H1 (cell line): Measurements from ENCODE around the gene HNRNPH3. TPM values are rescaled to one million over a fixed set of nuclear protein-coding genes. Genes with fewer than 3 reads are reported as not detected.

Experiments used
- CTCF ChIA-PET: fragments of 300-600 bp; sonication (Branson Sonifier 250); formaldehyde crosslinking; loops from one replicate; lab custom pipeline; 2021; ENCODE audit not compliant: partially characterized antibody; lab: Charles Lee
- POLR2A ChIA-PET: fragments of 300-600 bp; sonication (Branson Sonifier 250); formaldehyde crosslinking; loops from one replicate; lab custom pipeline; 2021; ENCODE audit warnings: inconsistent platforms; ENCODE audit not compliant: partially characterized antibody; lab: Charles Lee
- DNase-seq, 2 experiments: peaks; one replicate each; pipeline versions ENCODE4 v3.0.0 to v3.0.0-alpha.2; 2010 to 2022; ENCODE audit warnings: low spot score in 2 of 2, low read depth in 1 of 2, mixed read lengths in 1 of 2
- FAIRE-seq: peaks from 2 replicates; lab custom pipeline; 2011; peaks lifted over from hg19 to GRCh38; lab: Jason Lieb, UNC
- H2AFZ ChIP-seq: 2 replicates; pipeline ENCODE4 v1.8.1; 2012; ENCODE audit warnings: low read length, inconsistent platforms
- H2AK5ac ChIP-seq: 2 replicates; pipeline ENCODE4 v1.6.1; 2013; ENCODE audit warnings: low read depth, low read length
- H2BK120ac ChIP-seq: replicated peaks from 2 replicates; pipeline ENCODE3; 2013; ENCODE audit warnings: low read depth, low read length, inconsistent platforms
- H2BK12ac ChIP-seq: 2 replicates; pipeline ENCODE4 v1.6.1; 2013; ENCODE audit warnings: low read depth, low read length
- H2BK15ac ChIP-seq: 2 replicates; pipeline ENCODE4 v1.6.1; 2013; ENCODE audit warnings: low read length
- H2BK20ac ChIP-seq: 2 replicates; pipeline ENCODE4 v1.6.1; 2013; ENCODE audit warnings: low read length
- H2BK5ac ChIP-seq: 2 replicates; pipeline ENCODE4 v1.6.1; 2013; ENCODE audit warnings: low read depth, low read length
- H3K14ac ChIP-seq: 2 replicates; pipeline ENCODE4 v1.6.1; 2013; ENCODE audit warnings: inconsistent platforms; ENCODE audit not compliant: insufficient read length
- H3K18ac ChIP-seq: 2 replicates; pipeline ENCODE4 v1.6.1; 2013; ENCODE audit warnings: low read length; ENCODE audit errors: extremely low read depth
- H3K23ac ChIP-seq: 2 replicates; pipeline ENCODE4 v1.6.1; 2013; ENCODE audit warnings: inconsistent platforms; ENCODE audit not compliant: insufficient read length
- H3K23me2 ChIP-seq: 2 replicates; pipeline ENCODE4 v1.6.1; 2013; ENCODE audit warnings: low read depth, low read length
- H3K27ac ChIP-seq: 2 replicates; pipeline ENCODE4 v1.6.1; 2011; ENCODE audit warnings: low read depth, low read length, inconsistent platforms
- H3K27me3 ChIP-seq, 4 experiments: replicated peaks in 1 of 4; 1 replicate in 1 of 4; 2 replicates in 3 of 4; pipeline versions ENCODE4 v1.6.1 to v1.8.1; 2011 to 2013; ENCODE audit warnings: low read length in 3 of 4, mild to moderate bottlenecking in 3 of 4, inconsistent platforms in 2 of 4, mixed read lengths in 2 of 4, moderate library complexity in 1 of 4; ENCODE audit not compliant: control insufficient read depth in 3 of 4, insufficient read depth in 3 of 4; ENCODE audit errors: extremely low read depth in 1 of 4
- H3K36me3 ChIP-seq, 4 experiments: 2 replicates each; pipeline versions ENCODE4 v1.6.1 to v1.8.1; 2011 to 2013; ENCODE audit warnings: mild to moderate bottlenecking in 4 of 4, low read length in 3 of 4, moderate library complexity in 2 of 4, control low read depth in 1 of 4, inconsistent platforms in 1 of 4; ENCODE audit not compliant: insufficient read depth in 4 of 4, control insufficient read depth in 2 of 4
- H3K4ac ChIP-seq: replicated peaks from 2 replicates; pipeline ENCODE3; 2013; ENCODE audit warnings: low read length, low read depth, mixed read lengths, inconsistent platforms; ENCODE audit not compliant: insufficient read length
- H3K4me1 ChIP-seq, 4 experiments: replicated peaks in 1 of 4; 1 replicate in 1 of 4; 2 replicates in 3 of 4; pipeline versions ENCODE4 v1.6.1 to v1.8.1; 2011 to 2013; ENCODE audit warnings: low read length in 3 of 4, inconsistent platforms in 2 of 4, mixed read lengths in 1 of 4; ENCODE audit not compliant: insufficient read depth in 4 of 4, control insufficient read depth in 3 of 4
- H3K4me2 ChIP-seq, 2 experiments: 2 replicates each; pipeline versions ENCODE4 v1.6.1 to v1.8.1; 2011 to 2013; ENCODE audit warnings: low read depth in 2 of 2, low read length in 2 of 2, control low read depth in 1 of 2, inconsistent platforms in 1 of 2, mild to moderate bottlenecking in 1 of 2; ENCODE audit not compliant: insufficient read depth in 1 of 2
- H3K4me3 ChIP-seq, 4 experiments: fragments of 200-600, 300-600 bp in 1 of 4; sonication (generic), shearing (Covaris generic), sonication (Bioruptor Twin) in 1 of 4; 2 replicates each; pipeline versions ENCODE4 v1.5.1 to v1.8.1; 2011 to 2016; ENCODE audit warnings: low read length in 4 of 4, low read depth in 3 of 4, control low read depth in 2 of 4, inconsistent platforms in 2 of 4, mild to moderate bottlenecking in 2 of 4, mixed read lengths in 1 of 4, moderate library complexity in 1 of 4; ENCODE audit not compliant: insufficient read depth in 2 of 4; ENCODE audit errors: extremely low read depth in 1 of 4
- H3K56ac ChIP-seq: replicated peaks from 2 replicates; pipeline ENCODE3; 2013; ENCODE audit warnings: low read depth, mild to moderate bottlenecking, mixed read lengths, low read length, inconsistent platforms; ENCODE audit not compliant: insufficient read length
- H3K79me1 ChIP-seq: 2 replicates; pipeline ENCODE4 v1.6.1; 2013; ENCODE audit warnings: low read depth, low read length, control low read depth
- H3K79me2 ChIP-seq, 2 experiments: 2 replicates each; pipeline versions ENCODE4 v1.6.1 to v1.8.1; 2012 to 2013; ENCODE audit warnings: low read length in 2 of 2, mild to moderate bottlenecking in 2 of 2, inconsistent platforms in 1 of 2; ENCODE audit not compliant: insufficient read depth in 2 of 2, control insufficient read depth in 1 of 2
- H3K9ac ChIP-seq, 4 experiments: replicated peaks in 1 of 4; 1 replicate in 1 of 4; 2 replicates in 3 of 4; pipeline versions ENCODE4 v1.6.1 to v1.8.1; 2011 to 2013; ENCODE audit warnings: low read depth in 3 of 4, low read length in 3 of 4, control low read depth in 2 of 4, mild to moderate bottlenecking in 2 of 4, moderate library complexity in 2 of 4, inconsistent platforms in 1 of 4; ENCODE audit errors: extremely low read depth in 1 of 4
- H3K9me3 ChIP-seq, 2 experiments: 2 replicates each; pipeline versions ENCODE4 v1.6.1 to v1.8.1; 2012 to 2013; ENCODE audit warnings: mild to moderate bottlenecking in 2 of 2, moderate library complexity in 2 of 2, control low read depth in 1 of 2, inconsistent platforms in 1 of 2, low read depth in 1 of 2, low read length in 1 of 2, mixed read lengths in 1 of 2; ENCODE audit not compliant: insufficient read depth in 2 of 2
- H4K20me1 ChIP-seq, 2 experiments: replicated peaks in 1 of 2; 2 replicates each; pipeline versions ENCODE3 to v1.8.1; 2011 to 2013; ENCODE audit warnings: inconsistent platforms in 2 of 2, low read length in 2 of 2, mild to moderate bottlenecking in 1 of 2; ENCODE audit not compliant: insufficient read depth in 2 of 2, control insufficient read depth in 1 of 2
- H4K5ac ChIP-seq: 2 replicates; pipeline ENCODE4 v1.6.1; 2013; ENCODE audit warnings: low read length, low read depth, mixed read lengths, inconsistent platforms; ENCODE audit not compliant: insufficient read length
- H4K8ac ChIP-seq: 2 replicates; pipeline ENCODE4 v1.8.0; 2013; ENCODE audit warnings: mild to moderate bottlenecking, moderate library complexity, low read length, inconsistent platforms; ENCODE audit not compliant: insufficient read depth; ENCODE audit errors: extremely low read depth
- H4K91ac ChIP-seq: replicated peaks from 2 replicates; pipeline ENCODE3; 2013; ENCODE audit warnings: low read length, mixed read lengths, inconsistent platforms; ENCODE audit not compliant: insufficient read length
- E2F6 ChIP-seq: IDR thresholded peaks from 2 replicates; pipeline ENCODE4 v1.6.1; 2012; ENCODE audit warnings: inconsistent platforms
- FOSL1 ChIP-seq: IDR thresholded peaks from 2 replicates; pipeline ENCODE4 v1.6.1; 2011; ENCODE audit warnings: mild to moderate bottlenecking, low read depth, low read length, moderate library complexity; ENCODE audit not compliant: insufficient read depth
- WGBS, 2 experiments: shearing (Covaris generic) in 1 of 2; methylation state at CpG; one replicate each; pipeline versions ENCODE4 v1.1.6 to v1.1.7; 2013 to 2015; ENCODE audit warnings: low lambda C conversion rate in 2 of 2, mixed read lengths in 2 of 2, inconsistent platforms in 1 of 2, low coverage in 1 of 2, missing lambda C conversion rate in 1 of 2; ENCODE audit not compliant: insufficient replicate concordance in 2 of 2, insufficient coverage in 1 of 2, insufficient read length in 1 of 2; ENCODE audit errors: extremely low coverage in 1 of 2, missing lambda C conversion rate in 1 of 2; 5-methylcytosine and 5-hydroxymethylcytosine counted together
- polyA plus RNA-seq, 7 experiments: library from polyadenylated mRNA; depleted of rRNA in 3 of 7; stranded (reverse) in 5 of 7; unstranded in 2 of 7; fragments of >200 nt in 5 of 7; fragments of 200-250 nt in 2 of 7; gene quantifications; 1 replicate in 5 of 7; 2 replicates in 1 of 7; 4 replicates in 1 of 7; pipeline versions ENCODE4 v1.2.1 to v1.2.3, GENCODE V29; 2011 to 2013; ENCODE audit warnings: missing spikeins in 2 of 7, mixed read lengths in 2 of 7
- total RNA-seq: library from RNA; stranded (reverse); fragmentation: NEBNext Ultra II Directional; extraction: Animal tissue kit (Norgen Biotek cat#: 25700); gene quantifications from 2 replicates; pipeline ENCODE4 v1.2.1, GENCODE V29; 2021

The HNRNPH3 gene
- total and polyA plus RNA-seq, 2 of the 8 experiments (the other 6 are each of a cell fraction or from before 2014, with no cell fraction given) = 63.2 to 230 TPM

DNA sequence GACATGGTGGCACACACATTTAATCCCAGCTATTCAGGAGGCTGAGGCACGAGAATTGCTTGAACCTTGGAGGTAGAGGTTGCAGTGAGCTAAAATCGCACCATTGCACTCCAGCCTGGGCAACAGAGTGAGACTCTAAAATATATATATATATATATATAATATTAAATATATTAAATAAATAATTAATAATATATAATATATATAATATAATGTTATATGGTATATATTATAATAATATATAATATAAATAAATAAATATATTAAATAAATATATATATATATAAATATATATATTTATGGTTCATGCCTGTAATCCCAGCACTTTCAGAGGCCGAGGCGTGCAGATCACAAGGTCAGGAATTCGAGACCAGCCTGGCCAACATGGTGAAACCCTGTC, 34.7 kb downstream of the HNRNPH3 start:
- H2BK120ac ChIP-seq = no peak overlapping the region
- no peak overlapping the region for H2BK5ac ChIP-seq
- no peak overlapping the region for H4K5ac ChIP-seq
- H2AK5ac ChIP-seq = no peak overlapping the region
- no peak overlapping the region for H4K8ac ChIP-seq
- H3K4me2 ChIP-seq = no peak overlapping the region
- FAIRE-seq (no peak), DNase-seq (no peak)
- H2BK20ac ChIP-seq = no peak overlapping the region
- POLR2A ChIA-PET = no interaction called here
- H3K4me3 ChIP-seq = no peak overlapping the region
- TF ChIP-seq FOSL1 = no peak
- TF ChIP-seq E2F6 = no peak
- no peak overlapping the region for H3K18ac ChIP-seq
- H3K4me1 ChIP-seq = no peaks in the 10 kb centered on the region
- H2BK12ac ChIP-seq = no peak overlapping the region
- H2BK15ac ChIP-seq = no peak overlapping the region
- no peak overlapping the region for H2AFZ ChIP-seq
- no peaks in the 10 kb centered on the region for H3K79me1 ChIP-seq
- no peak overlapping the region for H4K91ac ChIP-seq
- H3K14ac ChIP-seq = no peak overlapping the region
- H4K20me1 ChIP-seq = no peaks in the 10 kb centered on the region
- no peak overlapping the region for H3K23ac ChIP-seq
- 94% methylated on average over 5 of the region's 5 CpGs; no CpG with 5 or more reads in 1 of the 2 experiments for WGBS, 2 experiments
- H3K27me3 ChIP-seq = no peaks in the 10 kb centered on the region
- H3K23me2 ChIP-seq = no peaks in the 10 kb centered on the region
- H3K9ac ChIP-seq = no peak overlapping the region
- peaks cover 0 to 9% (median 2%) of the 10 kb centered on the region in 4 experiments; a peak in 3 of 8 replicates for H3K36me3 ChIP-seq
- no peaks in the 10 kb centered on the region for H3K9me3 ChIP-seq
- no peaks in the 10 kb centered on the region for H3K79me2 ChIP-seq
- H3K56ac ChIP-seq = no peak overlapping the region
- no peak overlapping the region for H3K4ac ChIP-seq
- H3K27ac ChIP-seq = no peak overlapping the region
- CTCF ChIA-PET = interaction anchor here (0.6 kb wide), 1 partner anchor 556 kb away, joined by 4 read pairs; no protein-coding TSS in a partner anchor
